K562 (cell line): ENCODE measurements around the gene SAMD14. TPM values are rescaled to one million over a fixed set of nuclear protein-coding genes. Genes with fewer than 3 reads are reported as not detected.

Experiments used
- ATAC-seq: fragments of 200-7000 bp; cut with Tn5 transposase; 3 replicates; pipeline ENCODE4 v1.9.1; 2020; ENCODE audit warnings: moderate library complexity
- BruUV-seq: library from RNA; stranded (reverse); fragments of 400-500 nt; replicated peaks from 2 replicates; lab custom pipeline; 2021; lab: Mats Ljungman, UMichigan
- CTCF ChIA-PET: fragments of 300-600 bp; formaldehyde crosslinking; extraction: SDS; loops from one replicate; lab custom pipeline; 2021; ENCODE audit warnings: low intra/inter-chr PET ratio; lab: Yijun Ruan, JAX
- POLR2A ChIA-PET: fragments of 300-600, 350-650 bp; sonication (Branson Sonifier 250); formaldehyde crosslinking; extraction: SDS; loops from one replicate; lab custom pipeline; 2021; ENCODE audit warnings: antibody characterized with exemption, inconsistent platforms; lab: Yijun Ruan, JAX
- DNase-seq, 4 experiments: peaks; one replicate each; pipeline versions ENCODE4 v3.0.0 to v3.0.0-alpha.2; 2011 to 2018; ENCODE audit warnings: low spot score in 3 of 4, mixed read lengths in 3 of 4; ENCODE audit errors: extremely low read depth in 1 of 4
- FAIRE-seq: peaks from 2 replicates; lab custom pipeline; 2011; peaks lifted over from hg19 to GRCh38; lab: Jason Lieb, UNC
- H2AFZ ChIP-seq: 2 replicates; pipeline ENCODE4 v1.6.0; 2011; ENCODE audit warnings: low read depth, low read length, control low read depth, inconsistent platforms
- H3K27ac ChIP-seq: fragments of 200-600 bp; 3 replicates; pipeline ENCODE4 v1.8.0; 2011; ENCODE audit warnings: low read depth, mild to moderate bottlenecking, control low read depth, inconsistent platforms, low read length, moderate library complexity, mixed read lengths; ENCODE audit errors: extremely low read depth
- H3K27me3 ChIP-seq, 2 experiments: fragments of 300-600 bp in 1 of 2; 2 replicates in 1 of 2; 3 replicates in 1 of 2; pipeline versions ENCODE4 v1.6.0 to v1.8.0; 2011; ENCODE audit warnings: inconsistent platforms in 2 of 2, low read length in 2 of 2, mild to moderate bottlenecking in 1 of 2, mixed read lengths in 1 of 2, moderate library complexity in 1 of 2; ENCODE audit not compliant: control insufficient read depth in 2 of 2, insufficient read depth in 2 of 2
- H3K36me3 ChIP-seq: fragments of 300-600 bp; 3 replicates; pipeline ENCODE4 v1.8.0; 2011; ENCODE audit warnings: mild to moderate bottlenecking, low read length, inconsistent platforms; ENCODE audit not compliant: control insufficient read depth, insufficient read depth
- H3K4me1 ChIP-seq, 2 experiments: fragments of 200-600 bp in 1 of 2; replicated peaks in 1 of 2; 2 replicates in 1 of 2; 3 replicates in 1 of 2; pipeline versions ENCODE4 v1.5.1 to v1.8.0; 2011; ENCODE audit warnings: inconsistent platforms in 2 of 2, low read length in 2 of 2, mild to moderate bottlenecking in 1 of 2, mixed read lengths in 1 of 2, moderate library complexity in 1 of 2; ENCODE audit not compliant: control insufficient read depth in 2 of 2, insufficient read depth in 2 of 2
- H3K4me2 ChIP-seq: 2 replicates; pipeline ENCODE4 v1.6.1; 2011; ENCODE audit warnings: low read length, control low read depth, inconsistent platforms, mixed read lengths; ENCODE audit not compliant: insufficient read depth
- H3K4me3 ChIP-seq: fragments of 200-600 bp; sonication (generic), shearing (Covaris generic); 2 replicates; pipeline ENCODE4 v1.5.1; 2016; ENCODE audit warnings: control low read depth, inconsistent platforms
- H3K79me2 ChIP-seq: fragments of 200-600 bp; 3 replicates; pipeline ENCODE4 v1.8.0; 2011; ENCODE audit warnings: low read length, inconsistent platforms; ENCODE audit not compliant: control insufficient read depth, insufficient read depth
- H3K9ac ChIP-seq, 2 experiments: 2 replicates each; pipeline versions ENCODE4 v1.6.0 to v1.6.1; 2011; ENCODE audit warnings: low read depth in 2 of 2, low read length in 2 of 2, control low read depth in 1 of 2, inconsistent platforms in 1 of 2, mild to moderate bottlenecking in 1 of 2, mixed read lengths in 1 of 2; ENCODE audit not compliant: insufficient read depth in 1 of 2
- H3K9me1 ChIP-seq: one replicate; pipeline ENCODE4 v1.6.0; 2011; ENCODE audit warnings: inconsistent platforms, mild to moderate bottlenecking, low read length, moderate library complexity; ENCODE audit not compliant: control insufficient read depth, insufficient read depth
- H3K9me3 ChIP-seq: replicated peaks from 2 replicates; pipeline ENCODE4 v1.5.1; 2011; ENCODE audit warnings: low read depth, low read length, inconsistent platforms; ENCODE audit not compliant: control insufficient read depth, insufficient read depth
- H4K20me1 ChIP-seq: replicated peaks from 2 replicates; pipeline ENCODE4 v1.6.1; 2011; ENCODE audit warnings: low read length, inconsistent platforms, mixed read lengths; ENCODE audit not compliant: control insufficient read depth, insufficient read depth
- ETV1 ChIP-seq: fragments of 450-650 bp; conservative IDR thresholded peaks from 2 replicates; pipeline ENCODE4 v1.6.1; 2016; ENCODE audit warnings: missing genetic modification characterization, control low read depth, low read depth, missing compliant biosample characterization
- IFI16 ChIP-seq: fragments of 250-450 bp; sonication (Bioruptor Pico); IDR thresholded peaks from 2 replicates; pipeline ENCODE4 v2.1.2; 2022; ENCODE audit warnings: mild to moderate bottlenecking, inconsistent platforms
- NELFE ChIP-seq: IDR thresholded peaks from 2 replicates; pipeline ENCODE4 v1.6.1; 2011; ENCODE audit warnings: mild to moderate bottlenecking; ENCODE audit not compliant: insufficient read depth, insufficient read length
- PPARD ChIP-seq: fragments of 250-450 bp; sonication (Bioruptor Pico); IDR thresholded peaks from 2 replicates; pipeline ENCODE4 v1.8.0; 2022; ENCODE audit warnings: inconsistent platforms, mild to moderate bottlenecking, moderate library complexity
- RBM15 ChIP-seq: fragments of 200-400 bp; formaldehyde crosslinking; IDR thresholded peaks from 2 replicates; pipeline ENCODE4 v1.6.1; 2018; ENCODE audit warnings: mild to moderate bottlenecking, low read length, moderate library complexity; ENCODE audit not compliant: insufficient read depth
- ZKSCAN8 ChIP-seq: fragments of 200-800 bp; sonication (Bioruptor generic); IDR thresholded peaks from 2 replicates; pipeline ENCODE4 v1.6.1; 2016; ENCODE audit warnings: missing genetic modification characterization, missing compliant biosample characterization
- WGBS: fragments of 100-300 bp; shearing (Covaris generic); methylation state at CpG from one replicate; pipeline ENCODE4 v1.1.6; 2016; ENCODE audit warnings: low coverage, mixed read lengths; ENCODE audit not compliant: insufficient coverage; ENCODE audit errors: missing lambda C conversion rate; 5-methylcytosine and 5-hydroxymethylcytosine counted together
- in situ Hi-C: fragments of 300-500 bp; cut with MboI; formaldehyde crosslinking; loops from 4 replicates; pipeline ENCODE4 v1.15.0; 2018; ENCODE audit warnings: inconsistent platforms, mixed read lengths
- intact Hi-C: fragments of 100-400 bp; cut with micrococcal nuclease; formaldehyde crosslinking; loops from 2 replicates; pipeline ENCODE4 v1.14.2; 2022
- polyA plus RNA-seq, 8 experiments: library from polyadenylated mRNA; depleted of rRNA in 4 of 8; stranded (reverse) in 5 of 8; unstranded in 3 of 8; fragments of >200 nt; fragmentation: Nextera tagmentation in 2 of 8; fragmentation: Illumina TruSeq in 1 of 8; extraction: Ambion mirVana in 2 of 8; extraction: Trizol in 1 of 8; gene quantifications; 2 replicates each; pipeline versions ENCODE4 v1.2.1 to v1.2.3, GENCODE V29; 2011 to 2014; ENCODE audit warnings: inconsistent platforms in 1 of 8, missing spikeins in 1 of 8
- total RNA-seq, 7 experiments: library from RNA; depleted of rRNA in 6 of 7; stranded (reverse); fragments of >200 nt in 6 of 7; fragmentation: Illumina TruSeq in 2 of 7; extraction: Trizol in 2 of 7; gene quantifications; 2 replicates each; pipeline versions ENCODE4 v1.2.1 to v1.2.3, GENCODE V29; 2011 to 2021; ENCODE audit warnings: low replicate concordance in 1 of 7

The SAMD14 gene
- total and polyA plus RNA-seq, 9 of the 15 experiments (the other 6 are each of a cell fraction or from before 2014, with no cell fraction given) = 0.04 to 0.07 TPM; not detected in 7

DNA sequence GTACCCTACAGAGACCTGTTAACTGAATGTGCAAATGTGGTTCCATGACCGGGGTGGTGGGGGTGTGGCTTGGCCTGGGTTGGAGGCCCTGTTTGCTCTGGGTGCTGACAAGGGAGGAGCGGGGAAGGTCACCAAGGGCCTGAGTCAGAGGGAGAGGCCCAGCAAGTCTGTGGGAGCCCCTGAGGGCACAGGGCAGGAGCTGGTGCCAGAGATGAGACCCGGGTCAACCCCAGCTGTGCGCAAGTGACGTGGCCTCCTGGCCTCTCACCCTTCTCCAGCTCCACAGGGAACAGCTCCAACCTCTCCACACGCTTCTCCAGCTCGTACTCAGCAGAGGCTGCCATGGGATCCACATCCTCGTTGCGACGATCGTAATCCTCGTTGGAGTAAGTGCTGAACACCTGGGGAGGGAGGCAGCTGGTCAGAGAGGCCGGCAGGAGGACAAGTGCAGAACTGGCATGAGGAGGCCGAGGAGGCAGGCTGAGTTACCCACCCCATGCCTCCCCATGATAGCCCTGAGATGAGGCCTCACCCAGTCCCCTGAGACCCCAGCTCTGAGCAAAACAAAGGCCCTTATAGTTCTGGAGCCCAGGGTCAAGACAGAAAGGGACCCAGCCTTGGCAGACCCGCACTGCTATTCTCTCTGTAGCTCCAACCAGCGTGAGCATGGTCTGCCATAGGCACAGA, 15.0 kb upstream of the SAMD14 start:
- no peak for TF ChIP-seq NELFE
- no peak for TF ChIP-seq ETV1 (tag)
- no peak for TF ChIP-seq RBM15
- no peak for TF ChIP-seq ZKSCAN8
- no peak for TF ChIP-seq IFI16 (CRISPR knock-in tag)
- no peak for TF ChIP-seq PPARD (CRISPR knock-in tag)
- no peak overlapping the region for H3K27ac ChIP-seq
- FAIRE-seq (no peak), DNase-seq (no peak), ATAC-seq (no peak)
- intact Hi-C loops (no loop called here), in situ Hi-C loops (no loop called here)
- no peak overlapping the region for H3K4me2 ChIP-seq
- no peak overlapping the region for H2AFZ ChIP-seq
- no peaks in the 10 kb centered on the region for H3K27me3 ChIP-seq
- peaks cover 77% of the 10 kb centered on the region for H3K79me2 ChIP-seq
- H3K4me1 ChIP-seq = peaks cover 25 to 60% of the 10 kb centered on the region in 2 experiments; a peak in 4 of 5 replicates
- 92% methylated on average over 16 of the region's 16 CpGs for WGBS
- H3K36me3 ChIP-seq = peaks cover 80% of the 10 kb centered on the region
- no peak overlapping the region for H3K4me3 ChIP-seq
- peaks cover 14% of the 10 kb centered on the region for H3K9me1 ChIP-seq
- ChIA-PET POLR2A (interaction anchor here (0.5 to 1.1 kb wide), 3 partner anchors 9 to 1603 kb away, joined by 3 to 5 read pairs (median 3); no protein-coding TSS in a partner anchor), CTCF (no interaction called here)
- BruUV-seq = no TSS peak
- H3K9me3 ChIP-seq = no peaks in the 10 kb centered on the region
- H4K20me1 ChIP-seq = peaks cover 19% of the 10 kb centered on the region
- peak overlapping the region in 1 of 2 experiments; percentile 77; a peak in 2 of 4 replicates for H3K9ac ChIP-seq
